Stimulated activated CD4-positive, alpha-beta T cell treated with anti-CD3 and anti-CD28 coated beads, TNF-alpha, amount 100 ng/mL, for 1 hour (primary cell): ENCODE data around the gene SH2B2.
A peak's percentile ranks its signal among the peaks of the same experiment; 100 is the strongest.
"Not testable (repeated sequence)": the region's sequence is repeated elsewhere in the genome, so short reads cannot be mapped to it uniquely, and the experiment has no call there.

Experiments used
- DNase-seq, 3 donors: peaks; one replicate each; pipeline ENCODE4 v3.0.0-alpha.2; 2020; ENCODE audit warnings: low read depth in 3 of 3, low spot score in 1 of 3

SH2B2 gene

GRCh38 chr7:102328863-102329262, 42.2 kb downstream of the SH2B2 start:
- DNase-seq = not testable (repeated sequence)

GRCh38 chr7:102329366-102329765, 42.7 kb downstream of the SH2B2 start:
- not testable (repeated sequence) for DNase-seq

- not testable (repeated sequence) for DNase-seq
Observed at GRCh38 chr7:102330666-102331460, 44.2 kb downstream of the SH2B2 start.

GRCh38 chr7:102335574-102335973, 48.9 kb downstream of the SH2B2 start:
- not testable (repeated sequence) for DNase-seq

GRCh38 chr7:102337002-102337401, 50.3 kb downstream of the SH2B2 start:
- DNase-seq = not testable (repeated sequence)

- not testable (repeated sequence) for DNase-seq
Observed at GRCh38 chr7:102337420-102337819, 50.8 kb downstream of the SH2B2 start.

GRCh38 chr7:102340599-102341368, 54.1 kb downstream of the SH2B2 start:
- not testable (repeated sequence) for DNase-seq

- DNase-seq = not testable (repeated sequence)
Observed at GRCh38 chr7:102346983-102347382, 60.3 kb downstream of the SH2B2 start.

GRCh38 chr7:102356344-102356743, 69.7 kb downstream of the SH2B2 start, which contains the start of gene SPDYE6:
Gene SPDYE6 (minus strand): TSS chr7:102356444. CDS start chr7:102356023, 421 bp downstream.
- DNase-seq = not testable (repeated sequence)

- DNase-seq = peak; percentile 75 to 87 (median 78)
Observed at GRCh38 chr7:102363549-102364393, 77.1 kb downstream of the SH2B2 start.

- peak in 1 of 3 donors; percentile 1 for DNase-seq
Observed at GRCh38 chr7:102364394-102364886, 77.8 kb downstream of the SH2B2 start.

- not testable (repeated sequence) for DNase-seq
Observed at GRCh38 chr7:102365390-102365789, 78.7 kb downstream of the SH2B2 start.

- DNase-seq = not testable (repeated sequence)
Observed at GRCh38 chr7:102370038-102370437, 83.4 kb downstream of the SH2B2 start.
